ENCODE measurements around the gene ADORA3.
A peak's percentile ranks its signal among the peaks of the same experiment; 100 is the strongest.

The ADORA3 gene

DNA sequence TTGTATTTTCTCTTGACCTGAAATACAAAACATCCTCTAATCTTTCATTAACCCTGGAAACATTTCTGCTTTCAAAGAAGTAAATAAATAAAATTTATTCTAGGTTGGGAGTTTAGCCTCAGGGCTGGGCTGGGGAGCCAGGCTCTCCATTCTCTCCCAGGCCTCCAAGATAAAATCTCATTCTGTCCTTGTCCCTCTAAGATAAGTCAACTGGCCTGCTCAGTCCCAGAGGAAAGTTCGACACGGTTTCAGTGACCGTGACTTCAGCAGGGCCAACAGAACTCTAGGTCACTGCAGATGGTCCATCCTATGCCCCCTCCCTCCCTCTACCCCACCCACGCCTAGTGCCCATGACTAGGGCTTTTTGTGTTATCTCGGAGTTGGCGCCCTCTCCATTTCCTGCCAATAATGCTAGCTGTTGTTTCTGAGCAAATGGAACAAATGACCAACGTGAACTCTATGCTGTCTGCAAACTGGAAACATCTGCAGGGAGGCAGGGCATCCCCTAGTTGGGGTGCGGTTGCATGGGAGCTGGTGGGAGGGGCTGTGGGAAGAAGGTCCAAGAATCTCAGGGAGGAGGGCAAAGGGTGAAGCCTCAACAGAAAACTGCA lies 10.1 kb upstream of the ADORA3 start:
- H3K27me3 Mint-ChIP-seq: no peaks in the 10 kb centered on the region
- H3K4me3 Mint-ChIP-seq: no peak overlapping the region
- peak overlapping the region; percentile 96 for H3K27ac Mint-ChIP-seq
- H3K36me3 Mint-ChIP-seq: no peaks in the 10 kb centered on the region
- ATAC-seq: no peak
- H3K9me3 Mint-ChIP-seq: no peaks in the 10 kb centered on the region
- H3K4me1 Mint-ChIP-seq: peaks cover 46% of the 10 kb centered on the region

DNA sequence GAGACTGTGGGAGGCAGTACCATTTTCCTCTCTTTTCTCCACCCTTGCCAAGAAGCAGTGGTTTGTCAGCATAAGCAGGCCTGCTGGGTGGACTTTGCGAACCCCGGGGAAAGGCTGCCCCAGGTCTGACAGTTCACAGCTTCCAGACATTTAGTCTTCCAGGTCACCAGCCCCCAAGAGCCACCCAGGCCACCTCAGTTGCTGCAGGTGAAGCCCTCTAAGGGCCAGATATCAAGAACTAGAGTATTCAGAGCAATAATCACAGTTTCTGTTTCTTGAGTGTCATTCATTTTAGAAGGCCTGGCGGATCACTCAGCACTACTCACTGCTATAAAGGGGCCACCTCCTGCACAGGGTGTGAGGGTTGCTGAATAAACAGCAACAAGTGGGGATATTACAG lies 9.5 kb upstream of the ADORA3 start:
- H3K27me3 Mint-ChIP-seq: no peaks in the 10 kb centered on the region
- H3K36me3 Mint-ChIP-seq: no peaks in the 10 kb centered on the region
- peaks cover 45% of the 10 kb centered on the region for H3K4me1 Mint-ChIP-seq
- ATAC-seq: no peak
- no peaks in the 10 kb centered on the region for H3K9me3 Mint-ChIP-seq
- no peak overlapping the region for H3K4me3 Mint-ChIP-seq
- no peak overlapping the region for H3K27ac Mint-ChIP-seq

DNA sequence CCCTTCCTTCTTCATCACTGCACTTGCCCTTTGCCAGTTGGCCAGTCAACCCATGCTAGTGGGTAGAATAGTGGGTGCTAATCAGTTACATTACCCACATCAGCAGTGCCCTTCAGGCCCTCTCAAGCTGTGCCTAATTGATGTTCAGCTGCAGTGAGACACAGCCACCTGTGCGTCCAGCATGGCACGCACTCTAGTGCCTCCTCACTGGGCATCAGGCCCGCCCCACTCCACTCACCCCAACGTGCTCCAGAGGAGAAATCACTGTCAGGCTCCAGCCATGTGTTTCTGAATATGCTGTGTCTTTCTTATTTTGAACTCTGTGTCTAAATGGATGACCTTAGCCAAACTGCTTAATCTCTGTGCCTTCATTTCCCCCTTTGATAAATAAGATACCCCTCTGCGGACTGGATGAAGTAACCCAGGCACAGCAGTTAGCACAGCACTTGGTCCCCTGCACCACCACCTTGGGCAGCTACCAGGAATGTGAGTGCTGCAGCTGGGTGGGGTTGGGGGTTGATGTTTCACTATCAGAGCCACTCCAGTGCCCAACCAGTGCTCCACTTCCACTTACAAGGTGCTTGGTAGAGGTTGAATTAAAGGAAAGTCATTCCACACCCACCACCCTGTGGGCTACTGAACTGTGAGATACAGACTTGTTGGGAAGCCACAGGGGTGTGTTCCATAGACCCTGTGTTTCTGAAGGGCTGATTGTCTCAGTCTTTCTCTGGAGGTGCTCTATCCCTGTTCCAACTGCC lies 8.9 kb upstream of the ADORA3 start:
- ATAC-seq: no peak
- H3K9me3 Mint-ChIP-seq: no peaks in the 10 kb centered on the region
- no peaks in the 10 kb centered on the region for H3K36me3 Mint-ChIP-seq
- H3K4me3 Mint-ChIP-seq: no peak overlapping the region
- peaks cover 39% of the 10 kb centered on the region for H3K4me1 Mint-ChIP-seq
- no peak overlapping the region for H3K27ac Mint-ChIP-seq
- no peaks in the 10 kb centered on the region for H3K27me3 Mint-ChIP-seq

DNA sequence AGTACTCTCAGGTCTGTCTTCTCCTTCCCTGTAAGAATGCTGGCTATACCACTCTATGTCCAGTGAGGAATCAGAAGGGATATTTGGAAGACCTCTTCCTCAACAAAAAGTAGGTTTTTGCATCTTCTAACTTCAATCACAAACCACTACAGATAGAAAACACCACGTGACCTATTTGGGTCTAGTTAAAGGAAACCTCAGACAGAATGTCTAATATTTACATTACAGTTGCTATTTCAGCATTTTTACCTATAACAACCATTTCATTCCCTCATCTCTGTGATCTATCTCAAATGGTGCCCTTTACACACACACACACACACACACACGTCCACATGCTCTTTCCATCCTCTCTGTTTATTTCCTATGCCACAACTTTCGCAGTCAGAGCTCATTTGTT lies 7.9 kb upstream of the ADORA3 start:
- Mint-ChIP-seq H3K27me3 (no peaks in the 10 kb centered on the region), H3K4me1 (peaks cover 33% of the 10 kb centered on the region), H3K36me3 (no peaks in the 10 kb centered on the region), H3K27ac (no peak overlapping the region), H3K4me3 (no peak overlapping the region), H3K9me3 (no peaks in the 10 kb centered on the region)
- no peak for ATAC-seq

DNA sequence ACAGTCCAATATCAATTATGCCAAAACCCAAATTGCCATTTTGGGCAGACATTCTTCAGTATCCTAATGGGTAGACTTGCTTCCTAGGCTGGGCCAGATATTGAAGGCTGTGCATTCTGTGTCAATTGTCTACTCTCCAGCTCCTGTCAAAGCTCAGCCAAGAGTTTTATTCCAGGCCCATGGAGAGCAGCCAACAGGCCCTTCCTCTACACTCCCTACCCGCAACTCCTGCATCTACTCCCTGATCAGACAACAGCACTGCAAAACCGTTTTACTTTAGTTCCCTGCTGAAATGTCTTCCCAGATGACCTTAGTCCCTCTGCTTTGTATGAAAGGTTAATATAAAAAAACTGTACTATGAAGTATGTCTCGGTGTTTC lies 6.6 kb upstream of the ADORA3 start:
- ATAC-seq: no peak
- Mint-ChIP-seq H3K4me1 (peaks cover 33% of the 10 kb centered on the region), H3K9me3 (no peaks in the 10 kb centered on the region)

DNA sequence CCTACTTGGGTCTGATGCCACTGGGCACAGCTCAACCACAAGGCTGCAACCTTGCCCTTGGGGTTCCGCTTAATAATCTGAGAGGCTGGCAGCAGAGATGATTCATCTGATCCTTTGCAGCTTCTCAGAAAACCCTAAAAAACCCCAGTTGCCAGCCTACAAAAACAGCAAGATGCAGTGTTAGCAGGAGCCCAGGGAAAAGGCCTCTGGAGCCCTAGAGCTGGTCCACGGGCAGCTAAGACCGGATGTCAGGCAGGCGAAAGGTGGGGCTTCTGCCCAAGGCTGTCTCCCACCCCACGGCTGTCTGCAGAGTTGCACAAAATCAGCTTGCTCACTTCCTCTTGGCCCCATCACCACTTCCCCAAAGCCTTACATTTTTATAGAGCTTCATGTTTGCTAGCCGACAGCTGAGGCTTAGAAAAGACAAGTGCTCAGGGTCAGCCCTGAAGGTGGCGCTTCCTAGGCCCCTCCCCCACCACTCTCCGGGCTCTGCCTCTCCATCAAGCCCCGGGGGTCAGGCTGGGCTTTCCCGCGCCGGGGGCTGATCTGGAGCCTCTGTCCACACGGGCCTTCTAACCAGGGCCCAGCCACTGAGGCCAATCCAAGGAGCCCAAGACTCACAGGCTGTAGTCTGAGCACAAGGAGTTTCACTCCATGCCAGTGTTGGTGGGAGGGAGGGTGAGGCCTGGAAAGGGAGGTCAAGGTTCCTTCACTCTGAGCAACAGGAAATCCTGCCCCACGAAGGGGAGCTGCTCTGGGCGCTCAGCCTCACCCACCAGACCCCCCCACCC lies 4.2 kb upstream of the ADORA3 start:
- Mint-ChIP-seq H3K27me3 (no peaks in the 10 kb centered on the region), H3K4me1 (peaks cover 38% of the 10 kb centered on the region), H3K27ac (no peak overlapping the region), H3K9me3 (no peaks in the 10 kb centered on the region), H3K4me3 (peak overlapping the region; percentile 74), H3K36me3 (no peaks in the 10 kb centered on the region)
- peak; percentile 88 for ATAC-seq

More for the DNA sequence above, 6.6 kb upstream of the ADORA3 start:
- no peak overlapping the region for H3K27ac Mint-ChIP-seq
- H3K27me3 Mint-ChIP-seq: no peaks in the 10 kb centered on the region
- no peaks in the 10 kb centered on the region for H3K36me3 Mint-ChIP-seq
- no peak overlapping the region for H3K4me3 Mint-ChIP-seq

DNA sequence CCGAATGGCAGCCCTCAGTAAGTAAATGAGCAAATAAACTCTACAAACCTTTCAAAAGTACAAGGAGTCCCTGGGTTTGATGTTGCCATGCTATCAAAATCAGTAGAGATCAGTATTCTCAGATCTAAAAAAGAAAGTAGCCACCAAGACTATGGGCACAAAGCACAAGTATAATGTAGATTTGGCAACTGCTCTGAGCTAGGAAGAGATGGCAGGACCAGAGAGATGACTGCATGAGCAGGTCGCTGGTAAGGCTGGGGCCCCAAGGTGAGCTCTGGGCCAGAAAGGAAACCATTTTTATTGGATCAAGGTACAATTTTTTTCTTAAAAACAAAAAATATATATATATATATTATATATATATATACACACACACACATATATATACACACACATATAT lies 3.1 kb upstream of the ADORA3 start:
- no peaks in the 10 kb centered on the region for H3K36me3 Mint-ChIP-seq
- no peaks in the 10 kb centered on the region for H3K9me3 Mint-ChIP-seq
- peaks cover 38% of the 10 kb centered on the region for H3K4me1 Mint-ChIP-seq
- H3K27ac Mint-ChIP-seq: no peak overlapping the region
- H3K27me3 Mint-ChIP-seq: no peaks in the 10 kb centered on the region
- ATAC-seq: no peak
- H3K4me3 Mint-ChIP-seq: no peak overlapping the region

DNA sequence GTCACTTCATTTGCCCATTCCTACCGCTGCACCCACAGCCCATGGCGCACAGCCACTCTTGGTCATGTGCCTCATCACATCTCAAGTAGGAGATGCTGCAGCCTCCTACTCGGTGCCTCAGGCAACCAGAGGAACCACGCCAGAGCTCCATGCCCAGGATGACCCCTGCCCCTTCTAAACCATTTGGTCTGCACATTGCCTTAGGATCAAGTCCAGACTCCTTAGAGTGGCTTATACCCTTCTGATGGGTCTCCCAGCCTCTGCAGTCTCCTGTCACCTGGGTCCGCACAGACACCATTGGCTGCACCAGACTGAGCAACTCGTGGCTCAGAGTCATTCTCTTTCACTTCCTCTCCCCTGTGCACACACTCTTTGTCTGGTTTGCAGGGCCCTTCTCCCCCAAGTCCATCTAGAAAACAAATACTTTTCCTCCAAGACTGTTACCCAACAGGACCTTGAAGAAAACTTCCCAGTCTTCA lies 2.2 kb upstream of the ADORA3 start:
- Mint-ChIP-seq H3K27me3 (no peaks in the 10 kb centered on the region), H3K4me3 (peak overlapping the region; percentile 1), H3K4me1 (peaks cover 38% of the 10 kb centered on the region), H3K36me3 (no peaks in the 10 kb centered on the region), H3K9me3 (no peaks in the 10 kb centered on the region), H3K27ac (no peak overlapping the region)
- ATAC-seq: peak; percentile 78

- H3K27ac Mint-ChIP-seq: no peak overlapping the region
- H3K4me3 Mint-ChIP-seq: no peak overlapping the region
- ATAC-seq: no peak
- peaks cover 45% of the 10 kb centered on the region for H3K4me1 Mint-ChIP-seq
- H3K27me3 Mint-ChIP-seq: no peaks in the 10 kb centered on the region
- no peaks in the 10 kb centered on the region for H3K36me3 Mint-ChIP-seq
- H3K9me3 Mint-ChIP-seq: no peaks in the 10 kb centered on the region
These were observed 664 bp upstream of the ADORA3 start for GRCh38 chr1:111504097-111504496.

- Mint-ChIP-seq H3K4me1 (peaks cover 58% of the 10 kb centered on the region), H3K27ac (no peak overlapping the region), H3K36me3 (peaks cover 2% of the 10 kb centered on the region), H3K4me3 (no peak overlapping the region), H3K27me3 (no peaks in the 10 kb centered on the region), H3K9me3 (peaks cover under 1% of the 10 kb centered on the region)
- no peak for ATAC-seq
These were observed 1.8 kb downstream of the ADORA3 start for GRCh38 chr1:111501645-111502044.

DNA sequence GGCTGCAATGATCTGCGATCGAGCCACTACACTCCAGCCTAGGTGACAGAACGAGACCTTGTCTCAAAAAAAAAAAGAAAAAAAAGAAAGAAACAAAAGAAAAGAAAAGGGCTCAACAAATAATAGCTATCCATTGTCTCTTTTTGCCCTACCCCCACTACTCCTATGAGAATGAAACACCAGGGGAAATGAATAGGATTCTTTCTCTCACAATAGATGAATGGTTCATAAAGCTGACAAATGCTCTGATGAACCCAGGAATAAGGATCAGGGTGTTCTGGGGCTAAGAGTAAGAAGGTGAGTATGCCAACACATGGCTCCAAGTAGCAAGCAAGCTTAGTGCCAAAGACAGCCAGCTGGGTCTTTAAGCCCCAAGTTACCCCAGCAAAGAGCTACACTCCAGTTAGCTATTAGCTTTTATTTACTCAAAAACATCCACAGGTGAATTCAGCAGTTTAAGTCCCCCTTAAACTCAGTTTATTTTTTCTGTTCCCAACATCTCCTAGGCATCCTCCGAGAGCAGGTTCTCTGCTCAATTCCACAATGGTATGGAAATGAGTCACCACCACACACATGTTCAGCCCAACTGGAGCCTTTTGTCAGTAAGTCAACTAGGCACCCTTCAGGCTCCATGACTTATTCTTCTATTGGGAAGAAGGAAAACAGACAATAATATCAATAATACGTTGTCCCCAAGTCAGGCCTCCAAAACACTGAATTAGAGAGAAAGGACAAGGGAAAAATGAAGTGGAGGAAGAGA lies 4.2 kb downstream of the ADORA3 start:
- Mint-ChIP-seq H3K4me1 (peaks cover 35% of the 10 kb centered on the region), H3K27me3 (no peaks in the 10 kb centered on the region), H3K27ac (no peak overlapping the region), H3K36me3 (peaks cover 6% of the 10 kb centered on the region), H3K4me3 (no peak overlapping the region), H3K9me3 (peaks cover 9% of the 10 kb centered on the region)
- no peak for ATAC-seq

- peaks cover 20% of the 10 kb centered on the region for H3K4me1 Mint-ChIP-seq
- H3K36me3 Mint-ChIP-seq: peaks cover 6% of the 10 kb centered on the region
- peak overlapping the region; percentile 53 for H3K27ac Mint-ChIP-seq
- no peak overlapping the region for H3K4me3 Mint-ChIP-seq
- no peaks in the 10 kb centered on the region for H3K27me3 Mint-ChIP-seq
- ATAC-seq: peak; percentile 74
- H3K9me3 Mint-ChIP-seq: peaks cover 9% of the 10 kb centered on the region
These were observed 5.8 kb downstream of the ADORA3 start for GRCh38 chr1:111497592-111497991.

DNA sequence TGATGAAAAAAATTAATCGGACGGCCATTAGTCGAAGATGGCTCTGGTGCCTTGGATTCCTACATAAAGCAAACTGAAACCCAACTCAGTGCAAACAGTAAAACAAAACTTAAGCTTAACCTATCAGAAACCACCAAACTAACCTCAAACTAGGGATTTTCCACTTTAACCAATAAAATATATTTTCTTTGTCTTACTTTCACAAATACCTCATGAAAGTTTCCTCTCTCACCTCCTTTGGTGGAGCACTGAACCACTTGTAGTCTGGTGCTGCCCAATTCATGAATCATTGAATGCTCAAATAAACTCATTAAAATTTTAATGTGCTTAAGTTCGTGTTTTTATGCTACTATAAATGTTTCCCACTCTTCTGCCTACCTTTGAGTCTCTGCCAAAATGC lies 7.0 kb downstream of the ADORA3 start:
- peaks cover 9% of the 10 kb centered on the region for H3K9me3 Mint-ChIP-seq
- H3K4me3 Mint-ChIP-seq: no peak overlapping the region
- peaks cover 6% of the 10 kb centered on the region for H3K36me3 Mint-ChIP-seq
- peak overlapping the region; percentile 53 for H3K27ac Mint-ChIP-seq
- no peak for ATAC-seq
- no peaks in the 10 kb centered on the region for H3K27me3 Mint-ChIP-seq
- H3K4me1 Mint-ChIP-seq: peaks cover 19% of the 10 kb centered on the region

GRCh38 chr1:111491070-111491469 lies 12.4 kb downstream of the ADORA3 start:
- Mint-ChIP-seq H3K4me1 (peaks cover 5% of the 10 kb centered on the region), H3K27ac (no peak overlapping the region), H3K4me3 (no peak overlapping the region), H3K36me3 (no peaks in the 10 kb centered on the region), H3K27me3 (no peaks in the 10 kb centered on the region), H3K9me3 (peaks cover 3% of the 10 kb centered on the region)
- ATAC-seq: no peak

DNA sequence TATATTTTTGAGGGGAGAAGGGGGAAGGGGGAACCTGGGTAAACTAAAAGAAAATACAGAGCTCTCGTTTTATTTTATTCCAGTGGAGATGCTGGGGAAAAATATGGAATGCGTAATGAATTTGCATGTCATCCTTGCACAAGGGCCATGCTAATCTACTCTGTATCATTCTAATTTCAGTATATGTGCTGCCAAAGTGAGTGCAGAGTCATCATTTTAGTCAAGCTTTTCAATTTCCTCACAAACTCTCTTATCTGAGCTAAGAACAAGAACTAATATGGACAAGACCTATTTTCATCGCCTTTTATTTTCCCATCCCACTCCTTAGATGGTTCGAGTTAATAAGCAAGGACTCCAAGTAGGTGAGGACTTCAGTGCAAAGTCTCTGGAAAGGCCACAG lies 13.2 kb downstream of the ADORA3 start:
- no peak for ATAC-seq
- Mint-ChIP-seq H3K9me3 (no peaks in the 10 kb centered on the region), H3K27ac (no peak overlapping the region), H3K4me1 (peaks cover 5% of the 10 kb centered on the region), H3K27me3 (no peaks in the 10 kb centered on the region), H3K36me3 (no peaks in the 10 kb centered on the region), H3K4me3 (no peak overlapping the region)
